Osteoblast (primary cell): Measurements from ENCODE around the gene SHROOM3. TPM values are rescaled to one million over a fixed set of nuclear protein-coding genes. Genes with fewer than 3 reads are reported as not detected.

Experiments
- DNase-seq: peaks from one replicate; pipeline ENCODE4 v3.0.0; 2011; ENCODE audit warnings: low spot score, mixed read lengths; ENCODE audit not compliant: insufficient read length; ENCODE audit errors: missing footprints
- H2AFZ ChIP-seq: 2 replicates; pipeline ENCODE4 v1.6.0; 2011; ENCODE audit warnings: mild to moderate bottlenecking, low read length
- H3K27ac ChIP-seq: 2 replicates; pipeline ENCODE4 v1.5.1; 2011; ENCODE audit warnings: mild to moderate bottlenecking, low read depth, low read length, moderate library complexity
- H3K27me3 ChIP-seq: 2 replicates; pipeline ENCODE4 v1.6.0; 2012; ENCODE audit warnings: mild to moderate bottlenecking, control low read depth, inconsistent platforms, low read length, moderate library complexity; ENCODE audit not compliant: insufficient read depth
- H3K36me3 ChIP-seq: 2 replicates; pipeline ENCODE4 v1.5.1; 2011; ENCODE audit warnings: mild to moderate bottlenecking, low read length, control low read depth, moderate library complexity; ENCODE audit not compliant: insufficient read depth
- H3K4me1 ChIP-seq: 2 replicates; pipeline ENCODE4 v1.5.1; 2011; ENCODE audit warnings: mild to moderate bottlenecking, low read length, control low read depth, moderate library complexity; ENCODE audit not compliant: insufficient read depth
- H3K4me2 ChIP-seq: 2 replicates; pipeline ENCODE4 v1.6.0; 2011; ENCODE audit warnings: mild to moderate bottlenecking, low read length; ENCODE audit not compliant: insufficient read depth
- H3K4me3 ChIP-seq: fragments of 200-600 bp; sonication (generic); 3 replicates; pipeline ENCODE4 v1.5.1; 2012; ENCODE audit warnings: mild to moderate bottlenecking, low read length, inconsistent platforms; ENCODE audit not compliant: insufficient read depth
- H3K79me2 ChIP-seq: 2 replicates; pipeline ENCODE4 v1.6.0; 2012; ENCODE audit warnings: mild to moderate bottlenecking, low read length, control low read depth, inconsistent platforms; ENCODE audit not compliant: insufficient read depth
- H3K9me3 ChIP-seq: 2 replicates; pipeline ENCODE4 v1.5.1; 2011; ENCODE audit warnings: low read depth, low read length, control low read depth
- H4K20me1 ChIP-seq: 2 replicates; pipeline ENCODE4 v1.6.0; 2012; ENCODE audit warnings: mild to moderate bottlenecking, low read length, control low read depth; ENCODE audit not compliant: insufficient read depth
- CTCF ChIP-seq: IDR thresholded peaks from 2 replicates; pipeline ENCODE4 v1.5.1; 2011; ENCODE audit warnings: mild to moderate bottlenecking, low read depth, low read length, moderate library complexity; ENCODE audit errors: extremely low read depth
- total RNA-seq: library from RNA; depleted of rRNA; stranded (reverse); fragments of >200 nt; gene quantifications from 2 replicates; pipeline ENCODE4 v1.2.3, GENCODE V29; 2012

Gene SHROOM3
- total RNA-seq, 1 donor = 9.8 TPM

GRCh38 chr4:76549765-76550164 lies 114.7 kb downstream of the SHROOM3 start:
- Histone ChIP-seq H3K4me2 (no peak overlapping the region), H4K20me1 (no peaks in the 10 kb centered on the region), H2AFZ (no peak overlapping the region), H3K27ac (no peak overlapping the region), H3K27me3 (no peaks in the 10 kb centered on the region), H3K4me1 (peaks cover 35% of the 10 kb centered on the region), H3K9me3 (no peaks in the 10 kb centered on the region), H3K4me3 (no peak overlapping the region), H3K36me3 (no peaks in the 10 kb centered on the region), H3K79me2 (no peaks in the 10 kb centered on the region)
- TF ChIP-seq CTCF = no peak
- no peak for DNase-seq

GRCh38 chr4:76550966-76551780 lies 116.1 kb downstream of the SHROOM3 start:
- H3K36me3 ChIP-seq = no peaks in the 10 kb centered on the region
- peak overlapping the region; percentile 49 for H2AFZ ChIP-seq
- H3K27me3 ChIP-seq = no peaks in the 10 kb centered on the region
- no peaks in the 10 kb centered on the region for H3K9me3 ChIP-seq
- peak; percentile 54 for DNase-seq
- TF ChIP-seq CTCF = no peak
- no peak overlapping the region for H3K4me3 ChIP-seq
- peaks cover 21% of the 10 kb centered on the region for H3K4me1 ChIP-seq
- H4K20me1 ChIP-seq = no peaks in the 10 kb centered on the region
- H3K79me2 ChIP-seq = no peaks in the 10 kb centered on the region
- H3K27ac ChIP-seq = peak overlapping the region; percentile 64
- H3K4me2 ChIP-seq = peak overlapping the region; percentile 17

- no peak for TF ChIP-seq CTCF
- Histone ChIP-seq H3K4me3 (no peak overlapping the region), H3K79me2 (no peaks in the 10 kb centered on the region), H3K4me2 (no peak overlapping the region), H2AFZ (no peak overlapping the region), H3K27me3 (no peaks in the 10 kb centered on the region), H3K36me3 (no peaks in the 10 kb centered on the region), H3K27ac (no peak overlapping the region), H4K20me1 (no peaks in the 10 kb centered on the region), H3K9me3 (no peaks in the 10 kb centered on the region), H3K4me1 (peaks cover 9% of the 10 kb centered on the region)
- DNase-seq = no peak
Observed at GRCh38 chr4:76554630-76555029, 119.6 kb downstream of the SHROOM3 start.

GRCh38 chr4:76556452-76556851 lies 121.4 kb downstream of the SHROOM3 start:
- no peak for TF ChIP-seq CTCF
- Histone ChIP-seq H3K4me3 (no peak overlapping the region), H3K4me1 (peaks cover 7% of the 10 kb centered on the region), H4K20me1 (no peaks in the 10 kb centered on the region), H3K9me3 (no peaks in the 10 kb centered on the region), H3K27ac (no peak overlapping the region), H2AFZ (peak overlapping the region; percentile 29), H3K79me2 (no peaks in the 10 kb centered on the region), H3K27me3 (no peaks in the 10 kb centered on the region), H3K36me3 (no peaks in the 10 kb centered on the region), H3K4me2 (no peak overlapping the region)
- DNase-seq = no peak
